ENCODE data around the gene POU6F2. TPM values are rescaled to one million over a fixed set of nuclear protein-coding genes. Genes with fewer than 3 reads are reported as not detected.

Gene POU6F2
- total RNA-seq, 1 experiment from 2014 or later, result 0.27 TPM

GRCh38 chr7:39086638-39087360, 109.1 kb downstream of the POU6F2 start:
- Histone ChIP-seq H3K4me3 (replicated peaks in 1 of 2; ENCODE audit: low read depth in 1 of 2, low read length in 2 of 2) (no peak overlapping the region), H3K27ac (ENCODE audit: low read depth, low read length) (no peak overlapping the region), H3K4me2 (ENCODE audit: low read length) (no peak overlapping the region), H3K9me2 (ENCODE audit: insufficient read depth) (no peaks in the 10 kb centered on the region), H3K9me3 (ENCODE audit: control insufficient read depth in 1 of 2, insufficient read depth in 1 of 2, low read depth in 1 of 2, low read length in 2 of 2) (no peaks in the 10 kb centered on the region), H4K20me1 (ENCODE audit: insufficient read depth) (no peaks in the 10 kb centered on the region), H3K9ac (ENCODE audit: low read length) (no peak overlapping the region), H2AFZ (ENCODE audit: low read depth, low read length, poor library complexity, severe bottlenecking) (no peak overlapping the region), H3K4me1 (ENCODE audit: control insufficient read depth in 1 of 2, insufficient read depth in 2 of 2, low read length in 2 of 2) (no peaks in the 10 kb centered on the region), H3K36me3 (ENCODE audit: control insufficient read depth in 1 of 2, insufficient read depth in 2 of 2, low read length in 2 of 2) (no peaks in the 10 kb centered on the region), H3K79me2 (ENCODE audit: insufficient read depth, low read length) (no peaks in the 10 kb centered on the region), H3K27me3 (ENCODE audit: insufficient read depth, low read length) (peaks cover 64% of the 10 kb centered on the region)
- intact Hi-C loops (cut with micrococcal nuclease), result no loop called here
- ChIA-PET CTCF (no interaction called here), RAD21 (ENCODE audit: low non-redundant PET in 1 of 2, low total read pairs in 2 of 2, uncharacterized antibody in 2 of 2, unreplicated experiment in 2 of 2) (no interaction called here), POLR2A (no interaction called here)
- TF ChIP-seq ATF3 (IDR thresholded peaks at IDR 0.05) (no peak), YY1 (IDR thresholded peaks at IDR 0.05; ENCODE audit: extremely low read depth, insufficient replicate concordance, low read depth, low read length) (no peak)
- no TSS peak for BruUV-seq (replicated peaks)
- ATAC-seq (no peak), DNase-seq (ENCODE audit: low read depth, low spot score) (no peak)

DNA sequence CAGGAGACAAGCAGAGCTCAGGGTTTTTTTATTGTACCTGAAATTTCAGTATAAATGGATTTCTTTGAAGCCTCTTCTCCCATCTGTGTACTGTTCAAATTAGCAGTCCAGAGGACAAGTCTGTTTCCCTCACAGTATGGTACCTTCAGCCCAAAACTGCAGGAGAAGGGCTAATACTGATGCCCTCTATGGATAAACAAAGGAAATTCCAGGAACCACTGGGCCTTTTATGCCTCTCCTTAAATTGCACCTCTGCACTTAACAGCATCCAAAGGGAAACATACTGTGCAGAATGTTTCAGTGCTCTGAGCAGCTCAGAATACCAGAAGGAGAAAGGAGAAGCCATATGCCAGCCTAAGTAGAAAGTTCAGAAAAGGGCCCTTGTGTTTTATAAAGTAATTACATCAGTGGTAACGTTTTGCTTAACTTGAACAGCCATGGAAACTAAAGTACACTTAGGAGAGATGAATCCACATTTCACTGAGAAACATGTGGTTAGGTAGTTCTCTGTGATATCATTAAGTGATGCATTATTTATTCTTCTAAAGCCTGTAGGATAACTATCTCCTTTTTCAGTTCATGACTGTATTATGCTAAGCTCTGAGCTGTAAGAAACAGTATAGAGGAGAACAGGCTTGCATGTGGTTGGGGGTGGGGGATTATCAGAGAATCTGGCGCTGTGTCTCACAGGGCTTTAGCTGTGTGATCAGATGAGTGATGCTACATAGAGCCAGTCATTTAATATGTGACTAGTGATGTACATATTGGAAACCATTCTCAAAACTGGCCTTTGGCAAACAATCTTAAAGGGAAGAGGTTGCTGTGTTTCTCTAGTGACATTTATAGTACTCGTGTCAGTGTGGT, 111.3 kb downstream of the POU6F2 start:
- Histone ChIP-seq H3K9me3 (ENCODE audit: control insufficient read depth in 1 of 2, insufficient read depth in 1 of 2, low read depth in 1 of 2, low read length in 2 of 2) (no peaks in the 10 kb centered on the region), H3K27ac (ENCODE audit: low read depth, low read length) (no peak overlapping the region), H3K79me2 (ENCODE audit: insufficient read depth, low read length) (no peaks in the 10 kb centered on the region), H3K9ac (ENCODE audit: low read length) (no peak overlapping the region), H4K20me1 (ENCODE audit: insufficient read depth) (no peaks in the 10 kb centered on the region), H3K27me3 (ENCODE audit: insufficient read depth, low read length) (peaks cover 51% of the 10 kb centered on the region), H3K4me2 (ENCODE audit: low read length) (no peak overlapping the region), H3K36me3 (ENCODE audit: control insufficient read depth in 1 of 2, insufficient read depth in 2 of 2, low read length in 2 of 2) (no peaks in the 10 kb centered on the region), H3K4me3 (replicated peaks in 1 of 2; ENCODE audit: low read depth in 1 of 2, low read length in 2 of 2) (no peak overlapping the region), H2AFZ (ENCODE audit: low read depth, low read length, poor library complexity, severe bottlenecking) (no peak overlapping the region), H3K4me1 (ENCODE audit: control insufficient read depth in 1 of 2, insufficient read depth in 2 of 2, low read length in 2 of 2) (no peaks in the 10 kb centered on the region), H3K9me2 (ENCODE audit: insufficient read depth) (no peaks in the 10 kb centered on the region)
- CTCF ChIA-PET, result no interaction called here
- POLR2A ChIA-PET, result no interaction called here
- RAD21 ChIA-PET (ENCODE audit: low non-redundant PET in 1 of 2, low total read pairs in 2 of 2, uncharacterized antibody in 2 of 2, unreplicated experiment in 2 of 2), result no interaction called here
- intact Hi-C loops (cut with micrococcal nuclease), result no loop called here
- TF ChIP-seq EZH2 (IDR thresholded peaks at IDR 0.05) (no peak), FOSL1 (IDR thresholded peaks at IDR 0.05; ENCODE audit: low read depth) (no peak), ZFX (IDR thresholded peaks at IDR 0.05) (no peak), SP1 (IDR thresholded peaks at IDR 0.05; ENCODE audit: low read depth) (no peak), SRF (IDR thresholded peaks at IDR 0.05; ENCODE audit: low read depth) (no peak), POLR2A (IDR thresholded peaks at IDR 0.05; ENCODE audit: borderline replicate concordance, extremely low read depth, insufficient read depth, insufficient read length) (no peak), ATF3 (IDR thresholded peaks at IDR 0.05) (no peak)
- TF ChIP-seq, protein P1, sequence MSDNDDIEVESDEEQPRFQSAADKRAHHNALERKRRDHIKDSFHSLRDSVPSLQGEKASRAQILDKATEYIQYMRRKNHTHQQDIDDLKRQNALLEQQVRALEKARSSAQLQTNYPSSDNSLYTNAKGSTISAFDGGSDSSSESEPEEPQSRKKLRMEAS (IDR thresholded peaks at IDR 0.05), result no peak
- ATAC-seq (no peak), DNase-seq (ENCODE audit: low read depth, low spot score) (no peak)
- no TSS peak for BruUV-seq (replicated peaks)
